Esophagus (tissue), 2 donors: ENCODE measurements around the gene TSPAN9. TPM values are rescaled to one million over a fixed set of nuclear protein-coding genes. Genes with fewer than 3 reads are reported as not detected.

ENCODE experiments used
- H3K27ac ChIP-seq, 2 donors: one replicate each; pipeline ENCODE4 v1.5.1; 2013; ENCODE audit warnings: low read depth in 2 of 2, mild to moderate bottlenecking in 2 of 2, inconsistent platforms in 1 of 2, low read length in 1 of 2, moderate library complexity in 1 of 2
- H3K27me3 ChIP-seq, 2 donors: one replicate each; pipeline ENCODE4 v1.6.1; 2013; ENCODE audit warnings: low read length in 2 of 2, control low read depth in 1 of 2, mild to moderate bottlenecking in 1 of 2; ENCODE audit not compliant: insufficient read depth in 2 of 2, control insufficient read depth in 1 of 2
- H3K36me3 ChIP-seq, 2 donors: one replicate each; pipeline ENCODE4 v1.6.1; 2013; ENCODE audit warnings: low read length in 1 of 2; ENCODE audit not compliant: control insufficient read depth in 2 of 2, insufficient read depth in 2 of 2
- H3K4me1 ChIP-seq, 2 donors: one replicate each; pipeline ENCODE4 v1.6.1; 2013; ENCODE audit warnings: low read length in 1 of 2; ENCODE audit not compliant: control insufficient read depth in 2 of 2, insufficient read depth in 2 of 2
- H3K4me3 ChIP-seq, 2 donors: one replicate each; pipeline ENCODE4 v1.5.1; 2013; ENCODE audit warnings: low read length in 2 of 2, mild to moderate bottlenecking in 2 of 2, low read depth in 1 of 2, moderate library complexity in 1 of 2
- H3K9me3 ChIP-seq, 2 donors: one replicate each; pipeline ENCODE4 v1.6.1; 2013; ENCODE audit warnings: mild to moderate bottlenecking in 2 of 2, low read depth in 1 of 2, low read length in 1 of 2, moderate library complexity in 1 of 2; ENCODE audit not compliant: control insufficient read depth in 2 of 2, insufficient read depth in 1 of 2
- WGBS, 2 donors: extraction: QIAGEN DNeasy Blood & Tissue Kit; methylation state at CpG; one replicate each; pipeline ENCODE4 v1.1.7; 2013; 5-methylcytosine and 5-hydroxymethylcytosine counted together
- polyA plus RNA-seq, 2 donors: library from polyadenylated mRNA; stranded (reverse); fragments of 200-250 nt; gene quantifications; one replicate each; pipeline ENCODE4 v1.2.3, GENCODE V29; 2013
- donor health status: healthy with polysubstance abuse.
- donor health status: Bipolar disorder and iron deficiency.

Gene TSPAN9
- polyA plus RNA-seq, 2 donors = 8.2 to 9.2 TPM

GRCh38 chr12:3253682-3254275 is 176.6 kb downstream of the TSPAN9 start:
- 78 to 90% methylated on average over 7 of the region's 7 CpGs for WGBS, 2 donors
- no peaks in the 10 kb centered on the region for H3K27me3 ChIP-seq
- no peaks in the 10 kb centered on the region for H3K9me3 ChIP-seq
- H3K27ac ChIP-seq = no peak overlapping the region
- no peaks in the 10 kb centered on the region for H3K36me3 ChIP-seq
- H3K4me1 ChIP-seq = peaks cover 0 to 1% of the 10 kb centered on the region in 2 donors
- no peak overlapping the region for H3K4me3 ChIP-seq

- no peaks in the 10 kb centered on the region for H3K9me3 ChIP-seq
- H3K4me1 ChIP-seq = peaks cover 0 to 1% of the 10 kb centered on the region in 2 donors
- no peaks in the 10 kb centered on the region for H3K36me3 ChIP-seq
- H3K27ac ChIP-seq = no peak overlapping the region
- 88 to 94% methylated on average over 12 of the region's 12 CpGs for WGBS, 2 donors
- H3K4me3 ChIP-seq = no peak overlapping the region
- H3K27me3 ChIP-seq = no peaks in the 10 kb centered on the region
Observed at GRCh38 chr12:3255057-3255456, 177.9 kb downstream of the TSPAN9 start.

GRCh38 chr12:3256103-3256631 is 179.0 kb downstream of the TSPAN9 start:
- H3K27ac ChIP-seq = no peak overlapping the region
- H3K36me3 ChIP-seq = no peaks in the 10 kb centered on the region
- H3K27me3 ChIP-seq = no peaks in the 10 kb centered on the region
- H3K4me1 ChIP-seq = peaks cover 0 to 1% of the 10 kb centered on the region in 2 donors
- H3K9me3 ChIP-seq = no peaks in the 10 kb centered on the region
- 96 to 97% methylated on average over 26 of the region's 26 CpGs for WGBS, 2 donors
- H3K4me3 ChIP-seq = no peak overlapping the region

- Histone ChIP-seq H3K27ac (no peak overlapping the region), H3K4me1 (peaks cover 0 to 1% of the 10 kb centered on the region in 2 donors), H3K9me3 (no peaks in the 10 kb centered on the region), H3K27me3 (no peaks in the 10 kb centered on the region), H3K36me3 (no peaks in the 10 kb centered on the region), H3K4me3 (no peak overlapping the region)
- WGBS, 2 donors = 79 to 92% methylated on average over 7 of the region's 7 CpGs
Observed at GRCh38 chr12:3257411-3257810, 180.2 kb downstream of the TSPAN9 start.

- Histone ChIP-seq H3K36me3 (peaks cover 0 to 3% of the 10 kb centered on the region in 2 donors), H3K4me3 (no peak overlapping the region), H3K27ac (no peak overlapping the region), H3K27me3 (no peaks in the 10 kb centered on the region), H3K4me1 (no peaks in the 10 kb centered on the region), H3K9me3 (no peaks in the 10 kb centered on the region)
- WGBS, 2 donors = 84 to 86% methylated on average over 8 of the region's 8 CpGs
Observed at GRCh38 chr12:3259973-3260372, 182.8 kb downstream of the TSPAN9 start.

GRCh38 chr12:3261782-3262359 is 184.7 kb downstream of the TSPAN9 start:
- no peaks in the 10 kb centered on the region for H3K9me3 ChIP-seq
- H3K27me3 ChIP-seq = no peaks in the 10 kb centered on the region
- WGBS, 2 donors = 62 to 69% methylated on average over 11 of the region's 11 CpGs
- peaks cover 0 to 3% of the 10 kb centered on the region in 2 donors for H3K36me3 ChIP-seq
- H3K4me1 ChIP-seq = peaks cover 0 to 2% of the 10 kb centered on the region in 2 donors
- H3K27ac ChIP-seq = no peak overlapping the region
- H3K4me3 ChIP-seq = no peak overlapping the region

- Histone ChIP-seq H3K27me3 (no peaks in the 10 kb centered on the region), H3K4me1 (peaks cover 0 to 2% of the 10 kb centered on the region in 2 donors), H3K9me3 (no peaks in the 10 kb centered on the region), H3K36me3 (peaks cover 0 to 3% of the 10 kb centered on the region in 2 donors), H3K4me3 (no peak overlapping the region), H3K27ac (no peak overlapping the region)
- 81 to 85% methylated on average over 10 of the region's 10 CpGs for WGBS, 2 donors
Observed at GRCh38 chr12:3262470-3262869, 185.3 kb downstream of the TSPAN9 start.

- Histone ChIP-seq H3K4me1 (peaks cover 0 to 2% of the 10 kb centered on the region in 2 donors), H3K27ac (no peak overlapping the region), H3K36me3 (peaks cover 0 to 3% of the 10 kb centered on the region in 2 donors), H3K9me3 (no peaks in the 10 kb centered on the region), H3K4me3 (no peak overlapping the region), H3K27me3 (no peaks in the 10 kb centered on the region)
- 90 to 91% methylated on average over 13 of the region's 13 CpGs for WGBS, 2 donors
Observed at GRCh38 chr12:3263282-3263681, 186.1 kb downstream of the TSPAN9 start.

- Histone ChIP-seq H3K27ac (no peak overlapping the region), H3K4me3 (no peak overlapping the region), H3K9me3 (no peaks in the 10 kb centered on the region), H3K36me3 (peaks cover 0 to 3% of the 10 kb centered on the region in 2 donors), H3K4me1 (peaks cover 0 to 2% of the 10 kb centered on the region in 2 donors), H3K27me3 (no peaks in the 10 kb centered on the region)
- 86 to 91% methylated on average over 35 of the region's 35 CpGs for WGBS, 2 donors
Observed at GRCh38 chr12:3263939-3264922, 187.1 kb downstream of the TSPAN9 start.
